ENCODE measurements around the gene DTX1.

GRCh38 chr12:113081873-113082272 is 25.3 kb downstream of the DTX1 start:
- TF ChIP-seq CTCF (conservative IDR thresholded peaks at IDR 0.05; ENCODE audit: low read depth, low read length): no peak
- TF ChIP-seq EZH2 (IDR thresholded peaks at IDR 0.05; ENCODE audit: borderline replicate concordance, low read depth, low read length, poor library complexity, severe bottlenecking): no peak
